22Rv1 (cell line): ENCODE results near the gene DPP4.

Experiments used
- H3K27ac ChIP-seq: fragments of 450-650 bp; 2 replicates; pipeline ENCODE4 v1.5.1; 2017
- CTCF ChIP-seq: fragments of 450-650 bp; IDR thresholded peaks from 2 replicates; pipeline ENCODE4 v1.5.1; 2017; ENCODE audit warnings: mild to moderate bottlenecking
- ZFX ChIP-seq: fragments of 450-650 bp; IDR thresholded peaks from 2 replicates; pipeline ENCODE4 v1.6.1; 2017; ENCODE audit warnings: antibody characterized with exemption, borderline replicate concordance

Gene DPP4

GRCh38 chr2:161997916-161998471 lies 76.0 kb downstream of the DPP4 start:
- TF ChIP-seq ZFX (no peak), CTCF (no peak)
- no peak overlapping the region for H3K27ac ChIP-seq

- TF ChIP-seq ZFX (no peak), CTCF (no peak)
- H3K27ac ChIP-seq, result no peak overlapping the region
These were observed 78.4 kb downstream of the DPP4 start for GRCh38 chr2:161995553-161996016.

GRCh38 chr2:161994761-161995520 lies 79.1 kb downstream of the DPP4 start:
- TF ChIP-seq ZFX, result no peak
- TF ChIP-seq CTCF, result no peak

GRCh38 chr2:161992531-161992930 lies 81.5 kb downstream of the DPP4 start:
- H3K27ac ChIP-seq, result no peak overlapping the region
- TF ChIP-seq ZFX (no peak), CTCF (no peak)

More at GRCh38 chr2:161994761-161995520, 79.1 kb downstream of the DPP4 start:
- no peak overlapping the region for H3K27ac ChIP-seq

GRCh38 chr2:161991991-161992390 lies 82.0 kb downstream of the DPP4 start:
- TF ChIP-seq CTCF (no peak), ZFX (no peak)
- no peak overlapping the region for H3K27ac ChIP-seq

GRCh38 chr2:161990741-161991140 lies 83.3 kb downstream of the DPP4 start:
- H3K27ac ChIP-seq, result no peak overlapping the region
- no peak for TF ChIP-seq CTCF
- no peak for TF ChIP-seq ZFX

GRCh38 chr2:161990036-161990435 lies 84.0 kb downstream of the DPP4 start:
- TF ChIP-seq ZFX (no peak), CTCF (no peak)
- no peak overlapping the region for H3K27ac ChIP-seq
